ENCODE measurements around the gene BPIFA2.
A peak's percentile ranks its signal among the peaks of the same experiment; 100 is the strongest.

The BPIFA2 gene

DNA sequence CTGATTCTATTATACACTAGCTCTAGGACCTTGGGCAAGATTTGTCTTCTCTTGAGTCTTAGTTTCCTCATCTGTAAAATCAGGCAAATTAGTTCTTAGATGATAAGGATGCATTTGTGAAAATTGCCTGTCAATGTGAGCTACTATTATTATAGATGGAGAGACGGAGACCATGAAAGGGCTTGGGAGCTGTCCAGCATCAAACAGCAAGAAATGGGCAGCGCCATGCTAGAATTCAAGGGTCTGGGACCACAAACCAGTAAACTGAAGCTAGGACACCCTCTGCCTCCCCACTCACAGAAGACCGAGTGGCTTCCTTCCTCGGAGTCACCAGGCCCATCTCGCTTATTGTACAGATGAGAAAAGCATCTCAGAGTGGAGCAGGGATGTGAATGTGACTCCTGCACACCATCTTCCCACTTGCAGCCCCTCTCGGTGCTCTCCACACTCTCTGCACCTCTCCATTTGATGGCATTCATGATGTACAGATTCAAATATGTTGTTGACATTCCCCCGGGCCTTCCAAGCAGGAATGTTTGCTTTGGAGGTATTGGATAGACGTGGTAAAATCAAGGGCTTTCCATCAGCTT lies 25.0 kb downstream of the BPIFA2 start:
- no peak for DNase-seq (ENCODE audit: low read depth, low spot score)
- TF ChIP-seq ZNF274 (IDR thresholded peaks at IDR 0.05; ENCODE audit: low read depth, low read length) (no peak), YY1 (IDR thresholded peaks at IDR 0.05; ENCODE audit: insufficient read depth, insufficient read length) (no peak), SUZ12 (IDR thresholded peaks at IDR 0.05; ENCODE audit: extremely low read depth, insufficient read depth, insufficient read length) (no peak)
- H3K27me3 ChIP-seq (ENCODE audit: insufficient read depth, insufficient read length): no peaks in the 10 kb centered on the region

DNA sequence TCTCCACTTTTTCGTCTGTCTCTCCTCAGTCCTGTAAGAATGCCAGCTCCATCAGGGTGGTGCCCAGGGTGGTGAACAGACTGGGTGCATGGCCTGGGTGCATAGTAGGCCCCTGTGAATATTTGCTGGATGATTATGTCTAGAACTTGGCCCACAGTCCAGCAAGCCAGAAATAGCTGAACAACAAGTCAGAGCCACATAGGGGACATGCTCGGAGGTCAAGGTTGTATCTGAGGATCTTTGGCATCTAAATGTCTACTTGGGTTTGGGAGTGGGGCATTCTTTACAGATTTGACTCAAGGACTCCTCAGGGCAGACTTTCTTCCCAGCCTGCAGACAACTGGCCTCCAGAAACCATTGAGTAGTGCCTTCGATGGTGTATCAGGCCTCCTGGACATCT lies 31.1 kb downstream of the BPIFA2 start:
- Histone ChIP-seq H3K9me3 (ENCODE audit: insufficient read depth, low read length) (no peaks in the 10 kb centered on the region), H3K4me1 (ENCODE audit: insufficient read depth, insufficient read length) (no peaks in the 10 kb centered on the region), H3K36me3 (ENCODE audit: insufficient read depth, insufficient read length, low read length) (no peaks in the 10 kb centered on the region), H3K27me3 (ENCODE audit: insufficient read depth, insufficient read length) (no peaks in the 10 kb centered on the region), H3K9ac (ENCODE audit: insufficient read length, low read depth) (no peak overlapping the region), H3K4me3 (ENCODE audit: insufficient read length, low read depth) (no peak overlapping the region)
- DNase-seq (ENCODE audit: low read depth, low spot score): no peak
- TF ChIP-seq ZNF274 (IDR thresholded peaks at IDR 0.05; ENCODE audit: low read depth, low read length) (no peak), YY1 (IDR thresholded peaks at IDR 0.05; ENCODE audit: insufficient read depth, insufficient read length) (no peak), SUZ12 (IDR thresholded peaks at IDR 0.05; ENCODE audit: extremely low read depth, insufficient read depth, insufficient read length) (no peak)

More for the DNA sequence above, 25.0 kb downstream of the BPIFA2 start:
- H3K4me3 ChIP-seq (ENCODE audit: insufficient read length, low read depth): no peak overlapping the region
- H3K9me3 ChIP-seq (ENCODE audit: insufficient read depth, low read length): no peaks in the 10 kb centered on the region
- no peaks in the 10 kb centered on the region for H3K36me3 ChIP-seq (ENCODE audit: insufficient read depth, insufficient read length, low read length)
- H3K9ac ChIP-seq (ENCODE audit: insufficient read length, low read depth): no peak overlapping the region
- no peaks in the 10 kb centered on the region for H3K4me1 ChIP-seq (ENCODE audit: insufficient read depth, insufficient read length)

DNA sequence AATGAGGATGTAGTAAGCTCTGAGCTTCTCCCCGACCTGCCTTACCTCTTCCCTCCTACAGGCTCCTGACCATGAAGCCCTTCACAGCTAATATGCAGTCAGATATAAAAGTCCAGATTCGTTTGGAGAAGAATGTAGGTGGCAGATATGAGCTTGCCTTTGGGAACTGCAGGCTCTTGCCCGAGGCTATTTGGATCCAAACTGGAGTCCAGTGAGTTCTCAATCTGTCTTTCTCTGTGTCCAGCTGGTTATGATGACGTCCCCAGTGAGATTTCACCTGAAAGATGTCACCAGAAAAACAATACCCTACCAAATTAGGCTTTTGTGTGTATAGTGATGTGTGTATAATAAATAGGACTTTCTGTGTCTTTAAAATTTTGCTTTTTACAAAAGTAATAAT lies 34.5 kb downstream of the BPIFA2 start:
- H3K9ac ChIP-seq (ENCODE audit: insufficient read length, low read depth): no peak overlapping the region
- H3K36me3 ChIP-seq (ENCODE audit: insufficient read depth, insufficient read length, low read length): no peaks in the 10 kb centered on the region
- no peaks in the 10 kb centered on the region for H3K4me1 ChIP-seq (ENCODE audit: insufficient read depth, insufficient read length)
- DNase-seq (ENCODE audit: low read depth, low spot score): no peak
- no peak overlapping the region for H3K4me3 ChIP-seq (ENCODE audit: insufficient read length, low read depth)
- TF ChIP-seq ZNF274 (IDR thresholded peaks at IDR 0.05; ENCODE audit: low read depth, low read length) (no peak), YY1 (IDR thresholded peaks at IDR 0.05; ENCODE audit: insufficient read depth, insufficient read length) (no peak), SUZ12 (IDR thresholded peaks at IDR 0.05; ENCODE audit: extremely low read depth, insufficient read depth, insufficient read length) (no peak)
- H3K9me3 ChIP-seq (ENCODE audit: insufficient read depth, low read length): no peaks in the 10 kb centered on the region
- peaks cover 16% of the 10 kb centered on the region for H3K27me3 ChIP-seq (ENCODE audit: insufficient read depth, insufficient read length)

DNA sequence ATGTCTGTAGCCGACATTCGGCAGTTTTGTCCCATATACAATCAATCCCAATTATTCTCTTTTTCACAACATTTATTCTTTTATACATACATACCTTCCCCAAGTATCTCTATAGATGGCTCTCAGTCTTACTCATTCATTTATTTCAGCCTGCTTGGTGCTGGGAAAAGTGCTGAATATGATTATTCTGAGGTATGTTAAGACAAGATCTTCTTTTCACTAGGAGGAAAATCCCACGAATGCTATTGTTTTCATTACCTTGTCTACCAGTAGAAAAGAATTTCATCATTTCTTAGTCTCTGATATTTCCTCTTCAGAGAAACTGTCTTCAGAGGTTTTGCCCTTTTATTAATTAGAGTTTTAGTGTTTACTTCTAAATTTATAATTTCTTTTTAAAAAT lies 35.5 kb downstream of the BPIFA2 start:
- no peaks in the 10 kb centered on the region for H3K36me3 ChIP-seq (ENCODE audit: insufficient read depth, insufficient read length, low read length)
- no peak overlapping the region for H3K9ac ChIP-seq (ENCODE audit: insufficient read length, low read depth)
- peaks cover 25% of the 10 kb centered on the region for H3K27me3 ChIP-seq (ENCODE audit: insufficient read depth, insufficient read length)
- DNase-seq (ENCODE audit: low read depth, low spot score): no peak
- TF ChIP-seq YY1 (IDR thresholded peaks at IDR 0.05; ENCODE audit: insufficient read depth, insufficient read length): no peak
- no peak for TF ChIP-seq SUZ12 (IDR thresholded peaks at IDR 0.05; ENCODE audit: extremely low read depth, insufficient read depth, insufficient read length)
- no peak for TF ChIP-seq ZNF274 (IDR thresholded peaks at IDR 0.05; ENCODE audit: low read depth, low read length)
- no peaks in the 10 kb centered on the region for H3K4me1 ChIP-seq (ENCODE audit: insufficient read depth, insufficient read length)
- no peaks in the 10 kb centered on the region for H3K9me3 ChIP-seq (ENCODE audit: insufficient read depth, low read length)
- H3K4me3 ChIP-seq (ENCODE audit: insufficient read length, low read depth): no peak overlapping the region

DNA sequence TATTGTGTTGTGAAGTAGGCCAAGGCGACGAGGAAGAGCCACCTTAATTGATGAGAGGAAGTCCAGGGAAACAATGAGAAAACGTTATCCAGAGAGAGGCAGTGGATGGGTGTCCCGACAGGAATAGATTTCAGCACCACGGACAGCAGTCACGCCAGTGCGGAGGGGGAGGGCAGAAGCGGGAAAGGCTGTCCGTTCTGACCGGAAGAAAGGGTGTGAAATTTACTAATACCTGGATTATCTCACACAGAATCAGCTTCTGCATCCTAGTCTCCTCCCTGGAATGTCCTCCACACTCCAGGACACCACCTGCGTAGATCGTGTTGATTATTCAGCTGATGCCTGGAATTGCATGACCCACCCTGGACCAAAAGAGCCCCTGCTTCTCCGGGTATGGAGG lies 41.8 kb downstream of the BPIFA2 start:
- peaks cover 32% of the 10 kb centered on the region for H3K27me3 ChIP-seq (ENCODE audit: insufficient read depth, insufficient read length)
- H3K9me3 ChIP-seq (ENCODE audit: insufficient read depth, low read length): no peaks in the 10 kb centered on the region
- no peak overlapping the region for H3K9ac ChIP-seq (ENCODE audit: insufficient read length, low read depth)
- peak; percentile 51 for DNase-seq (ENCODE audit: low read depth, low spot score)
- no peak overlapping the region for H3K4me3 ChIP-seq (ENCODE audit: insufficient read length, low read depth)
- H3K4me1 ChIP-seq (ENCODE audit: insufficient read depth, insufficient read length): no peaks in the 10 kb centered on the region
- H3K36me3 ChIP-seq (ENCODE audit: insufficient read depth, insufficient read length, low read length): no peaks in the 10 kb centered on the region
- no peak for TF ChIP-seq SUZ12 (IDR thresholded peaks at IDR 0.05; ENCODE audit: extremely low read depth, insufficient read depth, insufficient read length)
- no peak for TF ChIP-seq ZNF274 (IDR thresholded peaks at IDR 0.05; ENCODE audit: low read depth, low read length)
- no peak for TF ChIP-seq YY1 (IDR thresholded peaks at IDR 0.05; ENCODE audit: insufficient read depth, insufficient read length)

DNA sequence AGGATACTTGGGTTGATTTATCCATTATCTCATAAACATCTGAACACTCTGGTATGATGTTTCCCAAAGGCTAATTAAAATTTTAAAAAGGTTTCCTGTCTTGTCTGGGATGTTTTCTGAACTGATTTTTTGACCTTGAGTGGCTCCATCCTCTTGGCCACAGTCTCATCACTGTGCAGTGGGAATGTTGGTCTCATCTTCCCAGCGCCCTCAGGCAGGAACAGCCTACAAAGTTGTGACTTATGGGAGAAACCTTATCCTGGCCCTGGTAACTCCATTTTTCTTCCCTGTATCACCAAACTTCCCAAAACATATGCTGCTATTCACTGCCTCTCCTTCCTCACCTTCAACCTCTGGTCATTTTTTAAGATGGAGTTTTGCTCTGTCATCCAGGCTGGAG lies 42.4 kb downstream of the BPIFA2 start:
- Histone ChIP-seq H3K4me1 (ENCODE audit: insufficient read depth, insufficient read length) (no peaks in the 10 kb centered on the region), H3K9me3 (ENCODE audit: insufficient read depth, low read length) (no peaks in the 10 kb centered on the region), H3K9ac (ENCODE audit: insufficient read length, low read depth) (no peak overlapping the region), H3K4me3 (ENCODE audit: insufficient read length, low read depth) (no peak overlapping the region), H3K27me3 (ENCODE audit: insufficient read depth, insufficient read length) (peaks cover 31% of the 10 kb centered on the region), H3K36me3 (ENCODE audit: insufficient read depth, insufficient read length, low read length) (no peaks in the 10 kb centered on the region)
- no peak for DNase-seq (ENCODE audit: low read depth, low spot score)
- TF ChIP-seq ZNF274 (IDR thresholded peaks at IDR 0.05; ENCODE audit: low read depth, low read length) (no peak), YY1 (IDR thresholded peaks at IDR 0.05; ENCODE audit: insufficient read depth, insufficient read length) (no peak), SUZ12 (IDR thresholded peaks at IDR 0.05; ENCODE audit: extremely low read depth, insufficient read depth, insufficient read length) (no peak)

DNA sequence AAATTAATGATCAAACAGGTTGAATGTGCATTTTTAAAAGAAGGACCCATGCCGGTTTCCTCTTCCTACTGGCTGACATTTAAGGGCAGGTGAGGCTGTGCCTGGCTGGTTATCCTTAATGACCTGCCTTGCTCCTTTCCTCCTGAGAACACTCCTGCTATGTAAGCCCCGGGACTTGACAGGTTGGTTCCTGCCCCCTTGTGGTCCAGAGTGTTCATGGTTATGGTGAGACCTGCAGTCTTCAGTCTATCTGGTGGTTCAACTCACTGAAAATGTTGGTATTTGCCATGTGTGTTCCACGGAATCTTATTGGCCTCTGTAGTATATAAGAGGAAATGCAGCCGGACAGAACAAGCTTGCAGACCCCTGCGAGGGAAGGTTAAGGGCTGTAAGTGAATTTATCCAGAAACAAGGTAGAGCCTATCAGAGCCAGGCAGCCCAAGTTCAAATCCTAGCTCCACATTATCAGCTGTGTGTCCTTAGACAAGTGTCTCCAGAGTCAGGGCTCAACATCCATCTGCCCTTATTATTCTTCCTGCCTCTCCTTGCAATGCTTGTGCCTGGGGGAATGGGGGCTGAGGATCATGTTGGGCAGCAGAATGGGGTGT lies 44.0 kb downstream of the BPIFA2 start:
- no peaks in the 10 kb centered on the region for H3K9me3 ChIP-seq (ENCODE audit: insufficient read depth, low read length)
- no peaks in the 10 kb centered on the region for H3K36me3 ChIP-seq (ENCODE audit: insufficient read depth, insufficient read length, low read length)
- peak; percentile 68 for DNase-seq (ENCODE audit: low read depth, low spot score)
- TF ChIP-seq SUZ12 (IDR thresholded peaks at IDR 0.05; ENCODE audit: extremely low read depth, insufficient read depth, insufficient read length): no peak
- no peak for TF ChIP-seq ZNF274 (IDR thresholded peaks at IDR 0.05; ENCODE audit: low read depth, low read length)
- no peak for TF ChIP-seq YY1 (IDR thresholded peaks at IDR 0.05; ENCODE audit: insufficient read depth, insufficient read length)
- no peaks in the 10 kb centered on the region for H3K4me1 ChIP-seq (ENCODE audit: insufficient read depth, insufficient read length)
- H3K9ac ChIP-seq (ENCODE audit: insufficient read length, low read depth): no peak overlapping the region
- peaks cover 22% of the 10 kb centered on the region for H3K27me3 ChIP-seq (ENCODE audit: insufficient read depth, insufficient read length)
- no peak overlapping the region for H3K4me3 ChIP-seq (ENCODE audit: insufficient read length, low read depth)

All from NT2/D1 (cell line).